Colonic mucosa (tissue), 4 donors: ENCODE results near the gene EVA1C. TPM values are rescaled to one million over a fixed set of nuclear protein-coding genes. Genes with fewer than 3 reads are reported as not detected.

ENCODE experiments used
- DNase-seq: peaks from one replicate; pipeline ENCODE4 v3.0.0-alpha.2; 2020
- H3K27ac ChIP-seq: fragments of 200-600 bp; one replicate; pipeline ENCODE4 v1.8.0; 2021
- H3K27me3 ChIP-seq: fragments of 200-600 bp; one replicate; pipeline ENCODE4 v1.8.0; 2021
- H3K36me3 ChIP-seq: fragments of 200-600 bp; one replicate; pipeline ENCODE4 v1.8.0; 2021
- H3K4me1 ChIP-seq: fragments of 200-600 bp; one replicate; pipeline ENCODE4 v1.8.0; 2021; ENCODE audit warnings: mild to moderate bottlenecking
- H3K4me3 ChIP-seq: fragments of 200-600 bp; one replicate; pipeline ENCODE4 v1.8.0; 2021
- H3K9ac ChIP-seq, 2 donors: one replicate each; pipeline ENCODE4 v1.7.0; 2013; ENCODE audit warnings: control low read depth in 2 of 2, low read depth in 2 of 2, low read length in 2 of 2
- H3K9me3 ChIP-seq: fragments of 200-600 bp; one replicate; pipeline ENCODE4 v1.8.0; 2021
- intact Hi-C: fragments of 100-400 bp; cut with DNase I; formaldehyde crosslinking; loops from one replicate; pipeline ENCODE4 v1.14.1; 2022
- total RNA-seq, 2 donors: library from RNA; stranded (reverse); fragmentation: NEBNext Ultra II Directional in 1 of 2; extraction: Animal tissue kit (Norgen Biotek cat#: 25700) in 1 of 2; gene quantifications; one replicate each; pipeline ENCODE4 v1.2.1, GENCODE V29; 2021
- TF ChIP-seq, protein P1 (sequence below): fragments of 200-600 bp; IDR thresholded peaks from one replicate; pipeline ENCODE4 v1.8.0; 2022; ENCODE audit warnings: antibody characterized with exemption, mild to moderate bottlenecking
- donor health status: healthy.
- donor health status: DM: no; HTN: no; CAD: no.
- donor health status: DM: no; HTN: no; CAD: no.

EVA1C gene
- total RNA-seq, 2 donors from 2014 or later: 7.3 to 9.9 TPM

DNA sequence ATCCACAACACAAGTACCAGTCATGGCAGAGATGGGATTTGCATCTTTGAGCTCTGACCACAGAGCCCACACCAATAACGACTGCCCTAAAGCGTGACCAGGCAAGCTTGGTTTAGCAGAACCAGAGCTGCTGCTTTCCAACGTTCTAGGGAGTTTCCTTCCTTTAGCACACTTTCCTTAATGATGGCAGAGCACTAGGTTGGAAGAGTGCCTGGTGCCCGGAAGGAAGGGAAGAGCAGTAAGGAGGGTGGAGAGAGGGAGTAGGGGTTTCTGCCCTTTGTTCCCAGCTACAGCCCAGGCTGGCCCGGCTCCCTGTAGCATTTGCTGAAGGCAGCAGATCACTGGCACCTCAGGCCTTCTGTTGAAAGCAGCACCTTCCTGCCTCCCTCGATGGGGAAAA lies 6.1 kb upstream of the EVA1C start:
- Histone ChIP-seq H3K4me1 (peaks cover 4% of the 10 kb centered on the region), H3K36me3 (no peaks in the 10 kb centered on the region), H3K4me3 (no peak overlapping the region), H3K9me3 (no peaks in the 10 kb centered on the region), H3K27me3 (no peaks in the 10 kb centered on the region), H3K27ac (no peak overlapping the region), H3K9ac (no peak overlapping the region)
- peak; percentile 69 for DNase-seq
- intact Hi-C loops: loop anchor here (5.0 kb wide), 1 partner anchor 161 kb away; no protein-coding TSS in a partner anchor
- TF ChIP-seq, protein P1, sequence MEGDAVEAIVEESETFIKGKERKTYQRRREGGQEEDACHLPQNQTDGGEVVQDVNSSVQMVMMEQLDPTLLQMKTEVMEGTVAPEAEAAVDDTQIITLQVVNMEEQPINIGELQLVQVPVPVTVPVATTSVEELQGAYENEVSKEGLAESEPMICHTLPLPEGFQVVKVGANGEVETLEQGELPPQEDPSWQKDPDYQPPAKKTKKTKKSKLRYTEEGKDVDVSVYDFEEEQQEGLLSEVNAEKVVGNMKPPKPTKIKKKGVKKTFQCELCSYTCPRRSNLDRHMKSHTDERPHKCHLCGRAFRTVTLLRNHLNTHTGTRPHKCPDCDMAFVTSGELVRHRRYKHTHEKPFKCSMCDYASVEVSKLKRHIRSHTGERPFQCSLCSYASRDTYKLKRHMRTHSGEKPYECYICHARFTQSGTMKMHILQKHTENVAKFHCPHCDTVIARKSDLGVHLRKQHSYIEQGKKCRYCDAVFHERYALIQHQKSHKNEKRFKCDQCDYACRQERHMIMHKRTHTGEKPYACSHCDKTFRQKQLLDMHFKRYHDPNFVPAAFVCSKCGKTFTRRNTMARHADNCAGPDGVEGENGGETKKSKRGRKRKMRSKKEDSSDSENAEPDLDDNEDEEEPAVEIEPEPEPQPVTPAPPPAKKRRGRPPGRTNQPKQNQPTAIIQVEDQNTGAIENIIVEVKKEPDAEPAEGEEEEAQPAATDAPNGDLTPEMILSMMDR: no peak

DNA sequence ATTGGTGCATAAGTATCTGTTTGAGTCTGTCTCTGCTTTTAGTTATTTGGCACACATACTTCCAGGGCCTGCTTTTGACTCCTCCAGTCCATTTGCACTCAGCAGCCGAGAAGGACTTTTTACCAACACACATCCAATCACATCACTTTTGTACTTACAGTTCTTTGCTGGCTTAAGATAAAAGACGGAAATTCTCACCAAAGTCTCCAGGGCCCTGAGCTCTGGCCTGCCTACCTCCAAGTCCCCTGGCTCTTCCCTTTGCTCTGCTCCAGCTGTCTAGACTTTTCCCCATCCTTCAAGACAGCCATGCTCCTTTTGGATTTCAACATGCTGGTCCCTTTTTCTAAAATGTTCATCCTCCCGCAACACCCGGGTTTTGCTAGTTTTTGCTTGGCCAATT lies 2.2 kb upstream of the EVA1C start:
- Histone ChIP-seq H3K27ac (no peak overlapping the region), H3K4me1 (peaks cover 4% of the 10 kb centered on the region), H3K4me3 (no peak overlapping the region), H3K36me3 (no peaks in the 10 kb centered on the region), H3K9ac (peak overlapping the region in 1 of 2 donors; percentile 88), H3K27me3 (no peaks in the 10 kb centered on the region), H3K9me3 (no peaks in the 10 kb centered on the region)
- intact Hi-C loops: no loop called here
- no peak for DNase-seq
- TF ChIP-seq, protein P1: no peak

DNA sequence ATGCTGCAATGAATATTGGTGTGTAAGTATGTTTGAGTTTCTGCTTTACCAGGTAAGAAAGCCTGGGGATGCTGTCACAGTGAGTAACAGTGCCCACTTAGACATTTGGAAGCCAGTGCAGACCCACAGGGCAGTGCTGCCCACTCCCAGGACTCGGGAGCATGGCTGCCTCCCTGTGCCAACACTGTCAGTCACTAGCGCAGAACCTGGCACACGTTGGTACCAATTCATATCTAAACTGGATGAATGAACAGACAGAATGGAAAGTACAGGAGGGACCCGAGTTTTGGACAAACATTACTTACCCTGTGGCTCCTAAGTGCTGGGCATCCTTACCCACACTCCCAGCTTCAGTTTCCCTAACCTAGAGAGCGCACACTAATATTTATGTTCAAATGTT lies 1.6 kb upstream of the EVA1C start:
- TF ChIP-seq, protein P1: no peak
- no peaks in the 10 kb centered on the region for H3K9me3 ChIP-seq
- peak overlapping the region; percentile 75 for H3K27ac ChIP-seq
- H3K4me1 ChIP-seq: peaks cover 4% of the 10 kb centered on the region
- no peak for DNase-seq
- intact Hi-C loops: no loop called here
- no peaks in the 10 kb centered on the region for H3K27me3 ChIP-seq
- peak overlapping the region; percentile 4 to 88 for H3K9ac ChIP-seq
- no peaks in the 10 kb centered on the region for H3K36me3 ChIP-seq
- H3K4me3 ChIP-seq: no peak overlapping the region

DNA sequence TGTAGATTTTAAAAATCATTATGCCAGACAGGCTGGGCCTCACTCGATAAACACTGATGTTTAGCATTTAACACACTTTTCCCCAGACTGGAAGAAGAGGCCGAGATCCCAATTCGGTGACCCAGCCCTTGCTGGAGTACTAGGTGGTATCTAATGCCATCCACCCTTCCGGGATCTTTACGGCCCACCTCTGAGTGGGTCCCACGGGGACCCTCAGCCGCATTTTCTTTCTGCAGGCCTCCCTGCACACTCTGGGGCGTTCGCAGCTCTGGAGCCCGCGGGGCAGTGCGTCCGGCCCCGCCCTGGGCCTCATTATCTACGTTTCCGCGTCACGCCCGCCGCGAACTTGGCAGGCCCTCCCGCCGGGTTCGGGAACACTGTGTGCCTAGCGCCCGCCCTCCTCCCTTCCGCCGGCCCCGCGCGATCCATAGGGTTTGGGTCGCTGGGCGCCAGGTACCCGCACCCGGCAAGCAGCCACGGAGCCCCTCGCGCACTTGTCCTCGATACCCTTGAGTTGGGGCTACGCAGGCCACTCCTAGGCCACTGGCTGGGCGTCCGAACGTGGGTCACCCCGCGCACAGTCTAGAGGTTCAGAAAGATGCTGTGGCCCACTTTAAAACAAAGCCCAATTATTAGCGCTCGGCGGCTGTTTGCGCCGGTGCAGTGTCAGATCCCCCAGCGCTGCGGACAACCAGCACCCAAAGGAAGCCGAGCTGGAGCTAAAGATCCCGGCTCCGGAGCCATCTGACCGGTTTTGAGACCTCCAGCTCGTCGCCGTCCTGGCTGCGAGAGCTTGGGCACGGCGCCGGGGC lies 950 bp upstream of the EVA1C start:
- H3K9ac ChIP-seq: peak overlapping the region; percentile 88 to 95
- no peaks in the 10 kb centered on the region for H3K27me3 ChIP-seq
- no peaks in the 10 kb centered on the region for H3K36me3 ChIP-seq
- peaks cover 4% of the 10 kb centered on the region for H3K4me1 ChIP-seq
- TF ChIP-seq, protein P1: no peak
- DNase-seq: peak; percentile 91
- peak overlapping the region; percentile 75 for H3K27ac ChIP-seq
- intact Hi-C loops: no loop called here
- peak overlapping the region; percentile 67 for H3K4me3 ChIP-seq
- no peaks in the 10 kb centered on the region for H3K9me3 ChIP-seq

DNA sequence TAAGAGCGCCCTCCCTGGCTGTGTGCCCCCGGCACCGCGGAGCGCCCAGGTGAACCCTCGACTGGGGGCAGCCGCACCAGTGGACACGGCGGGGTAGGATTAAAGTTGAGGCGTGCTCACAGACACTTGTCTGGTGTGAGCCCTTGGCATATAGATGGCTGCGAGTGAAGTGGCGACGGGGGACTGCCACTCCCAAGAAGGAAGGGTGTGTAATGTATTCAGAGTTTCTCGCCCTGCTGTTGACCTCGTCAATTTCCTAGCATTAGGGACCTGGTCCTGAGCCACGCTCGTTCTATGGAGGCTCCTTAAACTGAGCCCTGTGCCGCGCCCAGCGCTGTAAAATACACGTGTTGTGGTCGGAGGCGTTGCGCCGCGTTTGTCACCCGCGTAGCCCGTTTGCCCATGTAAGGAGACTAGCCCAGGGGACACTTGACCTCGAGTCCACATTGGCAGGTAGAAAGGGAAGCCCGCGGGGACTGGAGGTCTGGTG lies 554 bp downstream of the EVA1C start:
- peaks cover 4% of the 10 kb centered on the region for H3K4me1 ChIP-seq
- intact Hi-C loops: no loop called here
- peak overlapping the region; percentile 88 to 95 for H3K9ac ChIP-seq
- TF ChIP-seq, protein P1: no peak
- peak; percentile 77 for DNase-seq
- H3K27ac ChIP-seq: peak overlapping the region; percentile 75
- no peaks in the 10 kb centered on the region for H3K9me3 ChIP-seq
- no peaks in the 10 kb centered on the region for H3K36me3 ChIP-seq
- H3K4me3 ChIP-seq: peak overlapping the region; percentile 67
- H3K27me3 ChIP-seq: no peaks in the 10 kb centered on the region
